H54 (cell line): Measurements from ENCODE around the gene DDIT4.
"Not testable (repeated sequence)": the region's sequence is repeated elsewhere in the genome, so short reads cannot be mapped to it uniquely, and the experiment has no call there.

Experiments used
- DNase-seq: peaks from one replicate; pipeline ENCODE4 v3.0.0; 2011; ENCODE audit warnings: low spot score, mixed read lengths; ENCODE audit not compliant: insufficient read length
- FAIRE-seq: peaks from 3 replicates; lab custom pipeline; 2011; peaks lifted over from hg19 to GRCh38; lab: Jason Lieb, UNC
- POLR2A ChIP-seq: IDR thresholded peaks from 2 replicates; pipeline ENCODE4 v1.6.1; 2011; ENCODE audit warnings: low read depth, mild to moderate bottlenecking, low read length

The DDIT4 gene

DNA sequence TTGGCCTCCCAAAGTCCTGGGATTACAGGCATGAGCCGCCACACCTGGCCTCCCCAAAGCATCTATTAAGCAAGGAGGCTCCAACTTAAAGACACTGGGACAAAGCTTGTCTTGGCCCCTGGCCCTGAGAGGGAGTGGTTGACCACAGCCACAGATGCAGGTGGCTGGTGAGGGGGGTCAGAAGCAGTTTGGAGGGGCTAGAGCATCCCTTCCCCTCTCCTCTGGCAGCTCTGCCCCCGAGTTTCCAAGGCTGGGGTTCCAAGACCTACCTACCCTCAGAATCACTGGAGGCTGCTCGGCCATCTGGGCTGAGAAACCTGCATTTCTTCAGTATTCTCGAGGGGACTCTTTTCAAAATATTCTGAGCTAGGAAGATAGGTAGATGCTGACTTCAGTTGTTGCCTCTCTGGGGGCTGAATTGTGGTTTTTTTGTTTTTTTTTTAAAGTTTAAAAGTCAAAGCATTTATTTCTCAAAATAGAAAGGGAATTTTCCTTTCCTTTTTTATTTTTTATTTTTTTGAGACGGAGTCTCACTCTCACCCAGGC lies 32.6 kb downstream of the DDIT4 start:
- FAIRE-seq (no peak), DNase-seq (no peak)
- no peak for TF ChIP-seq POLR2A

DNA sequence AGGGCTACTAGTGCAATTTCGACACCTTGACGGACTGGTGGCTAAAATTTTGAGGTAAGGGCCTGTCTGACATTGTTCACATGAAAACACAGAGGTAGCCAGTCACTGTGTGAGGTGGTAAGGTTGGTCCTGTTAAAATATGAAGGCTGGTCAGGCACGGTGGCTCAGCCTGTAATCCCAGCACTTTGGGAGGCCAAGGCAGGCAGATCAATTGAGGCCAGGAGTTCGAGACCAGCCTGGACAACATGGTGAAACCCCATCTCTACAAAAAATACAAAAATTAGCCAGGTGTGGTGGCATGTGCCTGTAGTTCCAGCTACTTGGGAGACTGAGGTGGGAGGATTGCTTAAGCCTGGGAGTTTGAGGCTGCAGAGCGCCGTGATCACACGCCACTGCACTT lies 34.0 kb downstream of the DDIT4 start:
- FAIRE-seq, DNase-seq: not testable (repeated sequence)

DNA sequence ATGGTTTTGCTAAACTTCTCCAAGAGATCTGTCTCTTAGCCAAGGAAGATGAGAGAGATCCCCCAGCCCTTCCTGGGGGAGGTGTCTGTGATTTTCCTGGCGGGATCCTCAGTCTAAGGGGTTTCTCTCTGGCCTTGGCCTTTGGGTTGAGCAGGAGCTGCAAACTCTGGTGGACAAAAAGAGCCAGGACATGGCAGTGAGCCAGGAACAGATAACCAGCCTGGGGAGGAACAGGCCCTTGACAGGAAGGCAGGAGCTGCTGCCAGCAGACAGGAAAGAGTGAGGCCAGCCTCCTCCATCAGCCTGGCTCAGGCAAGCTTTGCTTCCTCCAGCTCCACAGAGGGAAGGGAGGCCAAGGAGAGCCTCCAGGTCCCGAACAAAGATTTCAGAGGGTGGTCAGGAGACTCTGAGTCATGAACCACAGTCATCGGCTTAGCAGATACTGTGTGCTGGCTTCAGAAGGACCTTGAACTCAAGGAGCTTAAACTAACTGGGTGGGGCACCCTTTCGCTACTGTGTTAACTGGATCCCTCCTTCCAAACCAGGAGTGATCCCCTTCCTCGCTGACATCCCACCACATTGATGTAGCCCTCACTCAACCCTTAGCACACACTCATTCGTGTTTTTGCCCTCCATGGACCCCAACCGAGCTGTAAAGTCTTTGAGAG lies 34.7 kb downstream of the DDIT4 start:
- TF ChIP-seq POLR2A: no peak
- peak; percentile 85 for DNase-seq
- FAIRE-seq: peak; percentile 96

DNA sequence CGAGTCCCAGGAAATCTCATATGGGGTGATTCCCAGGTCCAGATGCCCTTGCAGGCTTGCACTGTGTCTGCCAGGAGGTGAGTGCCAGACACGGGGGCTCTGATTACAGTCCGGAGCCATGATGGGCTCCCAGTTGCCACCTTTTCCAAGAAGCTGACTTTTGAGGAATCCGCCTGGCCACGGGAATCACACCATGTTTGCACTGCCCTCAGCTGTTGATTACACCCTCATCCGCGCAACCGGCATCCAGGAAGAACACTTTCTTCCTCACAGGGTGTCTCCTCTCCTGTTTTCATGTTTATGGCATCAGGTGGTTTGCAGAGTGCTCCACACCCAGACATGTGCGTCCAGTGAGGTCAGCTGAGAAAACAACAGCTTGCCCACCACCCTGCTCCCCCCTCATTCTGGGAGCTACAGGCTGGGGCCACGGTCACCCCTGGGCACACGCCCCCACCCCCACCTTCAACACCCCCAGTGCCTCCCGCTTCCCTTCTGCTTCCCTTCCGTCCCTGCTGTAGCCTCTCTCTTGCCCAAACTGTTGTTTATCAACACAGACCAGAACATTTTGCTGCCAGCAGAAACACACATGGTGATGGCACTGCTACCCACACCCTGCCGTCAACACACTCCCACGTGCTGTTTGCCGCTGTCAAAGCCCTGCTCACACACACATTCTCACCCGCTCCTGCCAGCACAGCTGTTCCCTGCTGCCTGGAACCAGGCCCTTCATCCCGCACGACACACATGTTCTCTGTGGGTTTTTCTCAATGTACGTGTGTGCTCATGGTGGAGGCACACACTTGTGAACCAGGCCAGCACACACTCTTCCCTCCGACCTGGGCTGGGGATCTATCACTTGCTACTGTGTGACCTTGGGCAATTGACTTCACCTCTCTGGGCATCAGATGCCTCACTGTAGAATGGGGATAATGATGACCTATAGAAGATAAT lies 35.8 kb downstream of the DDIT4 start:
- TF ChIP-seq POLR2A: no peak
- DNase-seq: no peak
- no peak for FAIRE-seq

DNA sequence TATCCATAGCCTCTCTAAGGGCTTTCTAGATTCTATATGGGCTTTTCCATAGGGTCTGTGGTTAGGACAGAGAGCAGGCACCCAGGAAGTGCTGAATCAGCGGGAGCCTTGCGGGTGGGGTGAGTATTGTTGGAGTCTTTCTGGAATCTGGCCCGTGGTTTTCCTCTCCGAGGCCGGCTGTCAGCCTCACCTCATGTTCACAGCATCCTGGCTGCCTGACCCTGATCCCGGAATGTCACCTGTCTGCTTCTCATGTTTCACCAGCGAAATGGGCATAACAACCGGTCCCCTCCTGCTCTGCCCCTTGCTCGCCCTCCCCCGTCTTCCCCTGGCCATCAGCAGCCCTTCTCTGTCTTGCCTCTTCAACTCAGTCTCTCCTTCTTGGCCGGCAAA lies 36.5 kb downstream of the DDIT4 start:
- no peak for TF ChIP-seq POLR2A
- FAIRE-seq: peak; percentile 62
- no peak for DNase-seq

DNA sequence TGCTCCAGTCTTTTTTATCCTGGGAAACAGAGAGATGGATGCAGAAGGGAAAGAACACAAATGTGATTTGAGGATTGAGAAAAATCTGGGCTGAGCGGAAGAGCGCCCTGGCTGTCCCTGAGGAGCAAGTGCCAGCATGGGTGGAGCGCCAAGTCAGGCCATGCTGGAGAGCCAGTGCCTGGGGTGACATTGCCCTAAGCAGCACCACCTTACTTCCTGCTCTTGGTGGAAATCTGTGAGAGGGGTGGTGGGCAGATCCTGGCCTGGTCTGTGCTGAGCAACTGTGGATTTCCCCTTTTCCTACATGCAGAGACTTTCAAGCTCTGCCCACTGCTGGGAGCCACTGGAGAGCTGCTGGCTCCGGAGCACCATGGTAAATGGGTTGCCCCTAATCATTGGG lies 36.9 kb downstream of the DDIT4 start:
- DNase-seq (no peak), FAIRE-seq (no peak)
- no peak for TF ChIP-seq POLR2A

DNA sequence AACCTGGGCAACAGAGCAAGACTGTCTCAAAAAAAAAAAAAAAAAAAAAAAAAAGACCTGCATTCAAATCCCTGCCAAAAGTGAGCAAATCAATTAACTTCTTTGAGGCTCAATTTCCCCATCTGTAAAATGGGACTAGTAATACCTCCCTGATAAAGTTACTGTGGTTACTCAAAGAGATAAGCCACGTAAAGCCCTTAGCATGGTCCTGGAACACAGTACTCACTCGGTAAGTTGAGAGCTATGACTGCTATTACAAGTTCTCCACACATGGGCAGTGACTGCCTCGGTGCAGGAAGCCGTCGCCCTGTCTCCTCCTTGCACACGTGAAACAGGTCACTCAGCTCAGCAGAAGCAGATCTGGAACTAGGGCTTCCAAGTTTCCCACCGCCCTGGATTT lies 37.9 kb downstream of the DDIT4 start:
- no peak for TF ChIP-seq POLR2A
- DNase-seq (no peak), FAIRE-seq (no peak)

DNA sequence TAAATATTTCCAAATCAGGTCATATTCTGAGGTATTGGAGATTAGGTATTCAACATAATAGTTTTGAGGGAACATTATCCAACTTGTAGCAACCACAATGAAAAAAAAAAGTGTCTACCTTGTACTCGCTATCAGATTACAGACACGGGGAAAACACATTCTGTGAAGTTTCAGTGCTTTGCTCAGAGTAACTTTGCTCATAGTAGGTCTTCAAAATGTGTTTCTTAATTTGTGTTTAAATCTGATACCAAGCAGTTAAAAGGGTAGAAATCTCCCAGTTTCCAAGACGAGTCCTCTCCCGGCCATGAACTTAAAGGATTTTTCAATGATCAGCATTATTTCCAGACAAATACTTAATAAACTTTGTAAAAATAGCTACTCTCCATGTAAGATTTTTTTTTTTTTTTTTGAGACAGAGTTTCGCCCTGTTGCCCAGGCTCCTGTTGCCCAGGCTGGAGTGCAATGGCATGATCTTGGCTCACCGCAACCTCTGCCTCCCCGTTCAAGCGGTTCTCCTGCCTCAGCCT lies 39.2 kb downstream of the DDIT4 start:
- no peak for FAIRE-seq
- TF ChIP-seq POLR2A: no peak
- no peak for DNase-seq

DNA sequence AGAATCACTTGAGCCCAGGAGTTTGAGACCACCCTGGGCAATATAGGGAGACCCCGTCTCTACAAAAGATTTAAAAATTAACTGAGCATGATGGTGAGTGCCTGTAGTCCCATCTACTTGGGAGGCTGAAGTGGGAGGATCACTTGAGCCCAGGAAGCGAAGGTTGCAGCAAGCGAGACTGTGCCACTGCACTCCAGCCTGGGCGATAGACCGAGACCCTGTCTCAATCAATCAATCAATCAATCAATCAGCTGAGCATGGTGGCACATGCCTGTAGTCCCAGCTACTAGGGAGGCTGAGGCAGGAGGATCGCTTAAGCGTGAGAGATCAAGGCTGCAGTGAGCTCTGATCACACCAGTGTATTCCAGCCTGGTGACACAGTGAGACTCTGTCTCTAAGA lies 40.5 kb downstream of the DDIT4 start:
- FAIRE-seq: no peak
- TF ChIP-seq POLR2A: no peak
- DNase-seq: no peak

DNA sequence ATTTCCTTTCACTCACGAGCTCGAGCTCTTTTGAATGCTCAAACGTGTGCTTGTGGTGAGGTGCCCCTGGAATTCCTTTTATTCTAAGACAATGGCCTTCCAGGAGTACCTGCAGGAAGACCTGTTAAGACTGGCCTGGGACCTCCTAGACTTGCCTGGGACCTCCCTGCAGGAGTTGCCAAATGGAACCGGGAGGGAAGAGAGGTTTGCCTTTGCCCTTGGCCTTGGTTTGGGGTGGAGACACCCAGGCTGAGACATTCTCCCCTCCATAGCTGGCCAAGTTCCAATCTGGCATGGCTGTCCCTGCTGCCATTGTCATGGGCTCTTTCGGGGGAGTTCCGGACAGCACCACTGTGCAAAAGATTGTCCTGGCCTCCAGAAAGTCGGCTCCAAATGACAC lies 41.3 kb downstream of the DDIT4 start:
- TF ChIP-seq POLR2A: no peak
- FAIRE-seq (no peak), DNase-seq (no peak)

DNA sequence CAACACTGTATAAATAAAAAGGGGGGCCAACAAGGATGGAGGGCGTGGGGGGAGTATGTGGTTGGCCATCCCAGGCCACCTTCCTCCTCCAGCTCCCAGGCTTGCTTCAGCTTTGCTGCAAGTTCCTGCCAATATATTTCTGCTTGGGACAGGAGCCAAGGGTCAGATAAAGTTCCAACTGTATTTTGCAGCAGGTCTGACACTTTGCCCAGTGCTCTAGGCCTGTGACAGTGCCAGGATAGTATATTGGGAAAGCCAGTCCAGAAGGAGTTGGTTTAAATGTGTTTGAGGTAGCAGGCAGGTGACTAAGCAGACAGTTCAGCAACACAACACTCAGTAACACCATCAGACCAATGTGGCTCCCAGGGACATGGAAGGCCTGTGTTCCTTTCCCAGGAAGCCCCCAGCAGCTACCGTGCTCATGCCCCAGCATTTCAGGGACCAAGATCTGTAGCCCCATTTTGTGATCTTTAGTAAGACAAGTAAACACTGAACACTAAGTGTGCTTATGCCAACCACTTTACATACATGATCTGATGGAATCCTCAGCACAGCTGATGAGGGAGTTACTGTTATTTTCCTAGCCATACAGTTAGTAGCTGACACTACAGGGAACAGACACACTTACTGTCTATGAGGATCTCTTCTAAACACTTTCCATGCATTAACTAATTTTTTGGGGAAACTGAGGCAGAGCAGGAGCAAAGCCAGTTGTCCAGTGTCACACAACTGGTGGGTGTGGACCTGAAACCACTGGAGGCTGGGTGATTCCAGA lies 42.1 kb downstream of the DDIT4 start:
- TF ChIP-seq POLR2A: no peak
- no peak for DNase-seq
- FAIRE-seq: peak; percentile 88

DNA sequence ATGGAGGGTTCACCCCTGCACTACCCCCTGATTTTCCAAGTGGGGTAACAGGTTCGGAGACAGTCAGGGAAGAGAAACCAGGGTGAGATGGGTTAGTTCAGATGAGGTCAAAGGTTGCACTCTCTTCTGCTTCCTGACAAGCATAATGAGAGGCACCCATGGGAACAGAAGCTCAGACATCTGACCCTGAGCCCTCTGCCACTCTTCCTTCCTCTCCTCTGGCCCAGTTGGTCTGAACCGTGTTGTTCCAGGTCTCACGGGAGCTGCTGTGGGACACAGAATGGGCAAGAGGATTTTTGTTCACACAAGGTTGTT lies 42.6 kb downstream of the DDIT4 start:
- DNase-seq (no peak), FAIRE-seq (no peak)
- no peak for TF ChIP-seq POLR2A

DNA sequence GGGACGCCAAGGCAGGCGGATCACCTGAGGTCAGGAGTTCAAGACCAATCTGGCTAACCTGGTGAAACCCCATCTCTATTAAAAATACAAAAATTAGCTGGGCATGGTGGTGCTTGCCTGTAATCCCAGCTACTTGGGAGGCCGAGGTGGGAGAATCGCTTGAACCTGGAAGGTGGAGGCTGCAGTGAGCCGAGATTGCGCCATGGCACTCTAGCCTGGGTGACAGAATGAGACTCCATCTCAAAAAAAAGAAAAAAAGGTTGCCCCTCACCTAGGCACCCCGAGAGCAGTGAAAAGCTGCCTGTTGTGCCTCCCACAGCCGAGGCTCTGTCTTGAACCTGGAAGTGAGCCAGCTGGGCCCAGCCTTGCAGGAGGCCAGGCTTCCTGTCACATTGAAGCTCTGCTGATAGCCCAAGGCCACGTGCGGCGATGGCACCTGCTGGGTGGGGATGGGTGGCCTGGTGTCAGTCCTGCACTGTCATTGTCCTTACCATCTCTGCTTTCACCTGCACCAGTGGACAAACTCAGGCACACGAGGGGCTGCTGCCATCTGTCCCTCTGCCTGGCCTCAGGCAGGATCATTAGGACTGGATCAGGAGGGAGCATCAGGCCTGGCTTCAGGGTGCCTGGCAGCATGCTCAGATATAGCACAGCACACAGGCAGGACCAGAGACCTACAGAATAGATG lies 43.2 kb downstream of the DDIT4 start:
- no peak for DNase-seq
- no peak for TF ChIP-seq POLR2A
- FAIRE-seq: no peak
